Measurements from ENCODE around the gene SPTBN4. TPM values are rescaled to one million over a fixed set of nuclear protein-coding genes. Genes with fewer than 3 reads are reported as not detected.

Gene SPTBN4
- total RNA-seq, 2 experiments from 2014 or later, result 0.47 TPM; not detected in 1

DNA sequence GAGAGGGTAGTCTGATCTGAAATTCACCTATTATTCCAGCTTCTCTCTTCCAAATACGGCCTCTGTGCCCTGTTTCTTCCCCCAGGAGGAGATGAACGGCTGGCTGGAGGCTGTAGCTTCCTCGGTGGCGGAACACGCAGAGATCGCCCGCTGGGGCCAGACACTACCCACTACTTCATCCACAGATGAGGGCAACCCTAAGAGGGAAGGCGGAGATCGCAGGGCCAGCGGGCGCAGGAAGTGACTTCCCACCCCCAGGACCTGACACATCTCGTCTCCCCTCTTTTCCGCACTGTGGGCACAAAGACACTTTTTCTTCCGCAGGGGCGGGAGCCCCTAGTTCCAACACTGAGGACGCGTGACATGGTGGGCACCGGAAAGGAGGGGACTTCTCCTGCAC, 108.5 kb downstream of the SPTBN4 start:
- CTCF ChIA-PET, result interaction anchor here (1.7 kb wide), 1 partner anchor 28 kb away, joined by 6 read pairs; no protein-coding TSS in a partner anchor
- H3K4me1 Mint-ChIP-seq (ENCODE audit: low read depth), result peaks cover 31% of the 10 kb centered on the region
- H3K9me3 Mint-ChIP-seq (ENCODE audit: insufficient read depth), result no peaks in the 10 kb centered on the region
- H3K27me3 Mint-ChIP-seq (ENCODE audit: low read depth), result no peaks in the 10 kb centered on the region
- no peak for ATAC-seq
- H3K27ac Mint-ChIP-seq, result no peak overlapping the region
- DNase-seq, result no peak
- peaks cover 12% of the 10 kb centered on the region for H3K36me3 Mint-ChIP-seq (ENCODE audit: low read depth)
- POLR2A ChIA-PET, result interaction anchor here (0.5 to 0.6 kb wide), 2 partner anchors 50 to 395 kb away, joined by 3 read pairs; no protein-coding TSS in a partner anchor
- peak overlapping the region; percentile 36 for H3K4me3 Mint-ChIP-seq

DNA sequence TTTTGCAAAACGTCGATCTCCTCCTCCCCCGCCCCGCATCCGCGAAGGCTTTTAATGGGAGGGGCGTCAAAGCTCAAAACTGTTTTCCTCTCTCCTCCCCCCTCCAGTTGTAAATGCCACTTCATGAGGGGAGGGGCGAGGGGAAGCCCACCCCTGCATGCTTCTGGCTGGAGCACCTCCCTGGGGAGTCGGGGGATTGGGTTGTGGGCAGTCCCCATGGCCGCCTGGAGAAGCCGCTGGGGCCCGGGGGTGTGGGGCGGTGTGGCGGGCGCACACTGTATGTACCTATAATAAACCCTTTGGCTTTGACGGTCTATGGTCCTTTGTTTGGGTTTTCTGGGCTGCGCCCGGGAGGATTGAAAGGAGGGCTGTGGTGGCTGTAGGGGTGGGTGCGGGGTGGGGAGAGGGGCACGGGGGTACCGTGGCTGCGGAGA, 109.4 kb downstream of the SPTBN4 start:
- ATAC-seq (peak; percentile 55), DNase-seq (peak; percentile 42)
- ChIA-PET POLR2A (interaction anchor here (0.5 kb wide), 1 partner anchor 394 kb away, joined by 3 read pairs; no protein-coding TSS in a partner anchor), CTCF (interaction anchor here (1.7 kb wide), 1 partner anchor 27 kb away, joined by 6 read pairs; no protein-coding TSS in a partner anchor)
- Mint-ChIP-seq H3K36me3 (ENCODE audit: low read depth) (peaks cover 19% of the 10 kb centered on the region), H3K9me3 (ENCODE audit: insufficient read depth) (no peaks in the 10 kb centered on the region), H3K27me3 (ENCODE audit: low read depth) (no peaks in the 10 kb centered on the region), H3K4me3 (peak overlapping the region; percentile 72), H3K27ac (peak overlapping the region; percentile 82), H3K4me1 (ENCODE audit: low read depth) (peaks cover 24% of the 10 kb centered on the region)

DNA sequence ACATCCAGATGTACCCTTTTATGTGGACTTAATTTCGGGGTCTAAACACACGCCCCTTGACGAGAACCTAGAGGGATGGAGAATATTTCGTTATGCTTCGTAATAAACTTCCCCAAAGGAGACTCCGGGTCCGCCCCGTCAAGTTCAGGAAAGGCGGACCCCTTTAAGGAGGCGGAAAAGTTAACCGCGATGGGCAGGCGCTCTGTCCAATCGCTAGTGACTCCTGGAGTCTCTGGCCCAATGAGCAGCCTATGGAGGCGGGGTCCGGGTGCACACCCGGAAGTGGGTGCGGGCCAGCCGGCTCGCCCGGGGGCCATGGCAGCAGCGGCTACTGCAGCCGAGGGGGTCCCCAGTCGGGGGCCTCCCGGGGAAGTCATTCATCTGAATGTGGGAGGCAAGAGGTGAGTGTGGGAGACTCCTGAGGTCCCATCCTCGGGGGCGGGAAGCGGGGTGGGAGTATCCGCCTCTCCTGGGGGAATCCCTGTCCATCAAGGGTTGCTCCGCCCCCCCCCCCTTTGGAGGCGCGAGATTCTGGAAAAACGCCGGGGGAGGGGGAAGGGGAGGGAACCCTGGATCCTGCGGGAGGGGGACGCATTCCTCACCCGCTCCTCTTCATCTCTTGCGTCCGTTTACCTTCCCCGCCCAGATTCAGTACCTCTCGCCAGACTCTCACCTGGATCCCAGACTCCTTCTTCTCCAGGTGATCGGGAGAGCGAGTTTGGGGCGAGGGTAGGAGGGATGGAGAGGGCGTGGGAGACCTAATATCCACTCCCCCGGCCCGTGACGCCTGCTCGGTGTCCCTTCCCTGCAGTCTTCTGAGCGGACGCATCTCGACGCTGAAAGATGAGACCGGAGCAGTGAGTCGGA, 110.0 kb downstream of the SPTBN4 start, which contains the start of gene SHKBP1:
Gene SHKBP1 (plus strand): TSS at position 289 of the 867 bp plus-strand sequence. CDS start 27 bp downstream, at position 316.
- H3K27me3 Mint-ChIP-seq (ENCODE audit: low read depth), result no peaks in the 10 kb centered on the region
- H3K27ac Mint-ChIP-seq, result peak within 1 kb of the TSS; percentile 82
- peaks cover 20% of the 10 kb centered on the region for H3K4me1 Mint-ChIP-seq (ENCODE audit: low read depth)
- ATAC-seq (peak; percentile 100), DNase-seq (peak; percentile 96)
- CTCF ChIA-PET, result interaction anchor here (1.7 kb wide), 1 partner anchor 27 kb away, joined by 6 read pairs; no protein-coding TSS in a partner anchor
- H3K9me3 Mint-ChIP-seq (ENCODE audit: insufficient read depth), result no peaks in the 10 kb centered on the region
- H3K36me3 Mint-ChIP-seq (ENCODE audit: low read depth), result peaks cover 23% of the 10 kb centered on the region
- H3K4me3 Mint-ChIP-seq, result peak within 1 kb of the TSS; percentile 72
- POLR2A ChIA-PET, result no interaction called here

DNA sequence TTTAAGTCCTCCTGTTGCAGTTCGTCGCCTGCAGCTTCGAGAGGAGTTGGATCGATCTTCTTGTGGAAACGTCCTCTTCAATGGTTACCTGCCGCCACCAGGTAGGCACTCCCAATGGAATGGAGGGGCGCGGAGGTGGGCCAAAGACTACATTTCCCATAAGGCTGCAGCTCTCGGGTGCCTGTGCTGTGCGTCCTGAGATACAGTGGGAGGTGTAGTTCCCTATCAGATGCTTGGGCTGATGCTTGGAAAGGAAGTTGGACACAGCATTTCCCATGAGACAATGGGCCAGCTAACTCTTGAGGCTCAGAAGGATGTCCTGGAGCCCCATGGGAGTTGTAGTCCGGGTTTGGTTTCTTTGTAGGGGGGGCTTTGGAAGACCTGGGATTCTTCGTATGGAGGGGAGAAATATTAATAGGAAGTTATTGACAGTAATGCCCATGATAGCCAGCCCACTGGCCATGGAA, 111.7 kb downstream of the SPTBN4 start:
- peak overlapping the region; percentile 72 for H3K4me3 Mint-ChIP-seq
- H3K9me3 Mint-ChIP-seq (ENCODE audit: insufficient read depth), result no peaks in the 10 kb centered on the region
- DNase-seq, result no peak
- ChIA-PET CTCF (interaction anchor here (1.3 kb wide), 1 partner anchor 8 kb away, joined by 6 read pairs; no protein-coding TSS in a partner anchor), POLR2A (interaction anchor here (0.8 to 1.3 kb wide), 2 partner anchors 11 to 25 kb away, joined by 3 read pairs; no protein-coding TSS in a partner anchor)
- peaks cover 20% of the 10 kb centered on the region for H3K4me1 Mint-ChIP-seq (ENCODE audit: low read depth)
- no peak overlapping the region for H3K27ac Mint-ChIP-seq
- no peak for ATAC-seq
- peaks cover 31% of the 10 kb centered on the region for H3K36me3 Mint-ChIP-seq (ENCODE audit: low read depth)
- H3K27me3 Mint-ChIP-seq (ENCODE audit: low read depth), result no peaks in the 10 kb centered on the region

DNA sequence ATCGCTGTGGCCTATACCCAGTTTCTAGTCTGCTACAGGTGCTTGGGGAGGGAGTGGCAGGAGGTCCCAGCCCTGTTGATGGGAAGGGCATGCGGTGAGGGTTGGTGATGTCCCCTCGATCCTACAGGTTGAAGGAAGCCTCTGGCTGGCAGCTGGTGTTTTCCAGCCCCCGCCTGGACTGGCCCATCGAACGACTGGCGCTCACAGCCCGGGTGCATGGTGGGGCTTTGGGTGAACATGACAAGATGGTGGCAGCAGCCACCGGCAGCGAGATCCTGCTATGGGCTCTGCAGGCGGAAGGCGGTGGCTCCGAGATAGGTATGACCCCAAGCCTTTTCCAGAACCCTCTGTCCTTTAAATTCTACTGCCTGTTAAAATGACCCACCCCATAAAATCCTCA, 113.8 kb downstream of the SPTBN4 start:
- peaks cover 40% of the 10 kb centered on the region for H3K36me3 Mint-ChIP-seq (ENCODE audit: low read depth)

GRCh38 chr19:40581531-40581930, 114.7 kb downstream of the SPTBN4 start:
- H3K4me1 Mint-ChIP-seq (ENCODE audit: low read depth), result peaks cover 19% of the 10 kb centered on the region
- H3K36me3 Mint-ChIP-seq (ENCODE audit: low read depth), result peaks cover 47% of the 10 kb centered on the region
- DNase-seq (no peak), ATAC-seq (no peak)
- no peaks in the 10 kb centered on the region for H3K9me3 Mint-ChIP-seq (ENCODE audit: insufficient read depth)
- CTCF ChIA-PET, result interaction anchor here (1.3 kb wide), 1 partner anchor 18 kb away, joined by 4 read pairs; no protein-coding TSS in a partner anchor
- H3K27ac Mint-ChIP-seq, result no peak overlapping the region
- H3K4me3 Mint-ChIP-seq, result no peak overlapping the region
- H3K27me3 Mint-ChIP-seq (ENCODE audit: low read depth), result no peaks in the 10 kb centered on the region
- POLR2A ChIA-PET, result no interaction called here

More for the DNA sequence above, 113.8 kb downstream of the SPTBN4 start:
- CTCF ChIA-PET, result no interaction called here
- no peak for ATAC-seq
- Mint-ChIP-seq H3K4me1 (ENCODE audit: low read depth) (peaks cover 18% of the 10 kb centered on the region), H3K27me3 (ENCODE audit: low read depth) (no peaks in the 10 kb centered on the region), H3K9me3 (ENCODE audit: insufficient read depth) (no peaks in the 10 kb centered on the region), H3K27ac (no peak overlapping the region), H3K4me3 (no peak overlapping the region)
- no peak for DNase-seq
- POLR2A ChIA-PET, result no interaction called here

GRCh38 chr19:40582467-40582866, 115.7 kb downstream of the SPTBN4 start:
- ATAC-seq (no peak), DNase-seq (no peak)
- peaks cover 18% of the 10 kb centered on the region for H3K4me1 Mint-ChIP-seq (ENCODE audit: low read depth)
- ChIA-PET POLR2A (no interaction called here), CTCF (interaction anchor here (1.3 kb wide), 1 partner anchor 17 kb away, joined by 4 read pairs; no protein-coding TSS in a partner anchor)
- H3K36me3 Mint-ChIP-seq (ENCODE audit: low read depth), result peaks cover 52% of the 10 kb centered on the region
- no peak overlapping the region for H3K4me3 Mint-ChIP-seq
- no peaks in the 10 kb centered on the region for H3K27me3 Mint-ChIP-seq (ENCODE audit: low read depth)
- H3K27ac Mint-ChIP-seq, result peak overlapping the region; percentile 13
- H3K9me3 Mint-ChIP-seq (ENCODE audit: insufficient read depth), result no peaks in the 10 kb centered on the region

DNA sequence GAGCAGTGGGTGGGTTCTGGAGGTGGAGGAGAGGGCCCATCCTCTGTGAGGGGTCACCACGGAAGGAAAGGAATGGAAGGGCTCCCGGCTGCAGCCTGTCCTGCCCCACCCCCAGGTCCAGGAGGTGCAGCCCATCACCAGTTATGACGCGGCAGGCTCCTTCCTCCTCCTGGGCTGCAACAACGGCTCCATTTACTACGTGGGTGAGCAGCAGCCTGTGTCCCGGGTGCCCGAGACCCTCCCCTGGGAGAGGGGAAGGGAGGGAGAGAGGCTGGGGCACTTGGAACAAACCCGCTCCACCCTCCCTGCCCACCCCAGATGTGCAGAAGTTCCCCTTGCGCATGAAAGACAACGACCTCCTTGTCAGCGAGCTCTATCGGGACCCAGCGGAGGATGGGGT, 116.5 kb downstream of the SPTBN4 start:
- H3K27ac Mint-ChIP-seq, result no peak overlapping the region
- ATAC-seq (no peak), DNase-seq (no peak)
- H3K4me1 Mint-ChIP-seq (ENCODE audit: low read depth), result peaks cover 10% of the 10 kb centered on the region
- H3K36me3 Mint-ChIP-seq (ENCODE audit: low read depth), result peaks cover 53% of the 10 kb centered on the region
- no peak overlapping the region for H3K4me3 Mint-ChIP-seq
- H3K27me3 Mint-ChIP-seq (ENCODE audit: low read depth), result no peaks in the 10 kb centered on the region
- ChIA-PET CTCF (no interaction called here), POLR2A (no interaction called here)
- H3K9me3 Mint-ChIP-seq (ENCODE audit: insufficient read depth), result no peaks in the 10 kb centered on the region

DNA sequence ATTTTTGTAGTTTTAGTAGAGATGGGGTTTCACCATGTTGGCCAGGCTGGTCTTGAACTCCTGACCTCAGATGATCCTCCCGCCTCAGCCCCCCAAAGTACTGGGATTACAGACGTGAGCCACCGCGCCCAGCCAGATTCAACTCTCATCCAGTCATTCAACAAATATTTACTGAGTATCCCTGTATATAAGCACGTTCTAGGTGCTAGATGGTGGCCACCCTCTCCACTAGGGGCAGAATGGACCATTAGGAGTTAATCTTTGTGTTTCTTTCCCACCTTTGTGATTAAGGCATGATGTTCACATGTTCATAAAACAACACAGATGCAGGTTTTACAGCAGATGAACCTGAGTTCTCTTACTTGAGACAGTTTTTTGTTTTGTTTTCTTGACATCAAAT, 117.2 kb downstream of the SPTBN4 start:
- H3K4me1 Mint-ChIP-seq (ENCODE audit: low read depth), result peaks cover 6% of the 10 kb centered on the region
- no peaks in the 10 kb centered on the region for H3K9me3 Mint-ChIP-seq (ENCODE audit: insufficient read depth)
- ATAC-seq (no peak), DNase-seq (no peak)
- H3K36me3 Mint-ChIP-seq (ENCODE audit: low read depth), result peaks cover 51% of the 10 kb centered on the region
- POLR2A ChIA-PET, result no interaction called here
- H3K27ac Mint-ChIP-seq, result no peak overlapping the region
- H3K27me3 Mint-ChIP-seq (ENCODE audit: low read depth), result no peaks in the 10 kb centered on the region
- no peak overlapping the region for H3K4me3 Mint-ChIP-seq
- CTCF ChIA-PET, result no interaction called here

DNA sequence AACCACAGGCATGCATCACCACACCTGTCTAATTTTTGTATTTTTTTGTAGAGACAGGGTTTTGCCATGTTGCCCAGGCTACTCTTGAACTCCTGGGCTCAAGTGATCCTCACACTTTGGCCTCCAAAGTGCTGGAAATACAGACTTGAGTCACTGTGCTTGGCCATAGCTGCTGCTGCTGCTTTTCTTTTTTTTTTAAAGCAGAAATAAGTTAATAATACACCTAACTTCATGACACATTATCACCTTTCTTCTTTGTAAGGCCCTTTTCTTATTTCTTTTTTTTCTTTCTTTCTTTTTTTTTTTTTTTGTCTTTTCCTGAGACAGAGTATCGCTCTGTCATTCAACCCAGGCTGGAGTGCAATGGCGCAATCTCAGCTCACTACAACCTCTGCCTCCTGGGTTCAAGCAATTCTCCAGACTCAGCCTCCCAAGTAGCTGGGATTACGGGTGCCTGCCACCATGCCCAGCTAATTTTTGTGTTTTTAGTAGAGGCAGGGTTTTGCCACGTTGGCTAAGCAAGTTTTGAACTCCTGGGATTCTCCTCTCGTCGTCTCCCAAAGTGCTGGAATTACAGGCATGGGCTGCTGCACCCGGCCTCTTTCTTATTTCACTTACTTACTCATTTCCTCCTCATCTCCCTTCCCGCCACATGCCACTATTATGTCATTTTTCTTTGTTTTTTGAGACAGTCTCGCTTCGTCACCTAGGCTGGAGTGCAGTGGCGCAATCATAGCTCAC, 118.6 kb downstream of the SPTBN4 start:
- DNase-seq, result no peak
- no peaks in the 10 kb centered on the region for H3K27me3 Mint-ChIP-seq (ENCODE audit: low read depth)
- ChIA-PET CTCF (no interaction called here), POLR2A (no interaction called here)
- H3K36me3 Mint-ChIP-seq (ENCODE audit: low read depth), result peaks cover 48% of the 10 kb centered on the region
- no peak overlapping the region for H3K4me3 Mint-ChIP-seq
- H3K27ac Mint-ChIP-seq, result no peak overlapping the region
- no peaks in the 10 kb centered on the region for H3K9me3 Mint-ChIP-seq (ENCODE audit: insufficient read depth)
- peaks cover 6% of the 10 kb centered on the region for H3K4me1 Mint-ChIP-seq (ENCODE audit: low read depth)
- ATAC-seq, result no peak

- no peak overlapping the region for H3K27ac Mint-ChIP-seq
- peaks cover 6% of the 10 kb centered on the region for H3K4me1 Mint-ChIP-seq (ENCODE audit: low read depth)
- H3K27me3 Mint-ChIP-seq (ENCODE audit: low read depth), result no peaks in the 10 kb centered on the region
- CTCF ChIA-PET, result no interaction called here
- peaks cover 42% of the 10 kb centered on the region for H3K36me3 Mint-ChIP-seq (ENCODE audit: low read depth)
- DNase-seq, result no peak
- POLR2A ChIA-PET, result no interaction called here
- no peaks in the 10 kb centered on the region for H3K9me3 Mint-ChIP-seq (ENCODE audit: insufficient read depth)
- no peak overlapping the region for H3K4me3 Mint-ChIP-seq
- ATAC-seq, result no peak
Observed at GRCh38 chr19:40585982-40586422, 119.2 kb downstream of the SPTBN4 start.
